ENCODE measurements around the gene EPHB3.

GRCh38 chr3:184619369-184619768 is 57.8 kb downstream of the EPHB3 start:
- TF ChIP-seq CTCF (IDR thresholded peaks at IDR 0.05) (no peak), POLR2A (IDR thresholded peaks at IDR 0.05) (no peak)
